GM21390 (cell line): ENCODE data around the gene PKD1.
"Not testable (repeated sequence)": the region's sequence is repeated elsewhere in the genome, so short reads cannot be mapped to it uniquely, and the experiment has no call there.

Source experiments
- ATAC-seq: cut with Tn5 transposase; IDR thresholded peaks from one replicate; pipeline ENCODE4 v1.9.1; 2021; ENCODE audit not compliant: unreplicated experiment

PKD1 gene

DNA sequence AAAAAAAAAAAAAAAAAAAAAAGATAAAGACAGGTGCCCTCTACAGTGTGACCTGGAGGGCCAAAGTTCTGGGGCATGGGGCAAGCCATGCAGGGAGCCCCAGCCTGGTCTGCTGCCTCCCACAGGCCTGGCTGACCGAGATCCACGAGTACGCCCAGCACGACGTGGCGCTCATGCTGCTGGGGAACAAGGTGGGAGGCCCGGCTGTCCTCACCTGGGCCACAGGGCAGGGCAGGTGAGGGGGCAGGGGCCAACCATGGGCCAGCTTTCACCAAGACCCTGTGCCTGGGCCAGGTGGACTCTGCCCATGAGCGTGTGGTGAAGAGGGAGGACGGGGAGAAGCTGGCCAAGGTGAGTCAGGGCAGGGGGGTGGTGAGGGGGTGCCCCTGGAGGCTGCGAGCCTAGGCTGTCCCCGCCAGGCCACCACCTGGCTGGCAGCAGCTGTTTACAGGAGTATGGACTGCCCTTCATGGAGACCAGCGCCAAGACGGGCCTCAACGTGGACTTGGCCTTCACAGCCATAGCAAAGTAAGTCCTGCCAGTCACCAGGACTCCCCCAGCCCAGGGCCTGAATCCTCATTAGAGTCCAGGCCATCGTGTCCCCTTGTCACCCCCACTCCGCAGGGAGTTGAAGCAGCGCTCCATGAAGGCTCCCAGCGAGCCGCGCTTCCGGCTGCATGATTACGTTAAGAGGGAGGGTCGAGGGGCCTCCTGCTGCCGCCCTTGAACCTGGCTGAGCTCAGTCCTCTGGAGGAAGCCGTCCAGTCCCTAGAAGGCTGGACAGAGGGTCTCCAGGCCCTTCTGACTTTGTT, 17.2 kb upstream of the PKD1 start:
- no peak for ATAC-seq

DNA sequence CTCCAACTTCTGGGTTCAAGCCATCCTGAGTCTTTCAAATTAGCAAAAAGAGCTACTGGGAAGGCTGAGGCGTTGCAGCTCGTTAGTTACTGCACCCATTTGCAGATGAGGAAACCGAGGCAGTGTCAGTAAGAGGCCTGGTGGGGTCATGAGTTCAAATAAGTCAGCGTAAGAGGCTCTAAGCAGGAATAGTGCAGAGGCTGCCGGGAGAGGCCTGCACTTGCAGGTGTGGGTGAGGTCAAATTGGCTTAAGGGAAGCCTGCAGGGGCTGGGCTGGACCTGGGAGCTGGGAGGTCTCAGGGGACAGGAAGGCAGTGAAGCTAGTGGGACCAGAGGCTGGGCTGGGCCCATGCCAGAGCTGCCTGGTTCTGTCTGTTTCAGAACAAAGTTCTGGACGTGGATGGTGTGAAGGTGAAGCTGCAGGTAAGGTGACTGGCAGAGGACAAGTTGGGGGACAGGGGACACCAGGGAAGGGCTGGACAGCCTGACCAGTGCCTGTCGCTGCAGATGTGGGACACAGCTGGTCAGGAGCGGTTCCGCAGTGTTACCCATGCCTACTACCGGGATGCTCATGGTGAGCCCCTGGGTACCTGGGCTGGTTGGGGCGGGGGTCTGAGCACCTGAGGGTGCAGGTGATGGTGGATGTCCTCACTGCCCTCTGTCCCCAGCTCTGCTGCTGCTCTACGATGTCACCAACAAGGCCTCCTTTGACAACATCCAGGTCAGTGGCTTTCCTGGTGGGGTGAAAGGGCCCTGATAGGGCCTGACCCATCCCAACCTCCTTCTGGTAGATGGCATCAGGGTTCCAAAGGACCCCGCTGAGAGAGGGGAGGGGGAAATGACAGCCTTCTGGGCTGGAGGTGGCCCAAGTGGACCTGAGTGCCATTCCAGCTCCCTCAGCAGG, 15.7 kb upstream of the PKD1 start:
- ATAC-seq: no peak

DNA sequence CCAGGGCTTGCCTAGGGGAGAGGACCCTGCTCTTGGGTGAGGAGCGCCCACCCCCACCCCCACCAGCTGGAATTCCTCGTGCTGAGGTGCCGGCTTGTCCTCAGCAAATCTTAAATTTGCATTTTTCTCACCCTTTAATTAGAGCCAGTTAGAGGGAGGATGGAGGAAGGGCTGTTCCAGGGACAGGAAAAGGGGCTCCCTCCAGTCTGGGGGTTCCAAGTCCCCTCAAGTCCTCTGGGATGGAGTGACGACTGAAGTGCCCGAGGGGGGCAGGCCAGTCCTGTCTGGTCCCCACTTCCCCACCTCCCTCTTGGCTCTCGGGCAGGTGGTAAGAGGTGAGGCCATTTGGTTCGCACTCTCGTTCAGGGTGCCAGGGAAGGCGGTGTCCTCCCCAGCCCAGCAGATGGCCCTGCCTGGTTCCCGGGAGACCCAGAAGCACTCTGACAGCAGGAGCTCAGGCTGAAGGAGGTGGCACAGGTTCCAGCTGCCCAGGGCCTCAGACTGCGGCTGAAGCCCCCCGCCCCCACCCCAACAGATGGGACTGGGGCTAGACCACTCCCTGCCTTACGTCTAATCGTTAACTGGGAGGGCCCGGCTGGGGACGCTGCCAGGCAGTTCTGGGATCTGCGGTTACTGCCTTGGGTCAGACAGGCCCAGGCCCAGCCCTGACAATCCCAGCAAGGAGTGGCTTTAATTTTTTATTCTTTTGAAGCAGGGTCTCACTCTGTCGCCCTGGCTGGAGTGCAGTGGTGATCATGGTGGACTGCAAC, 14.9 kb upstream of the PKD1 start:
- ATAC-seq: no peak

DNA sequence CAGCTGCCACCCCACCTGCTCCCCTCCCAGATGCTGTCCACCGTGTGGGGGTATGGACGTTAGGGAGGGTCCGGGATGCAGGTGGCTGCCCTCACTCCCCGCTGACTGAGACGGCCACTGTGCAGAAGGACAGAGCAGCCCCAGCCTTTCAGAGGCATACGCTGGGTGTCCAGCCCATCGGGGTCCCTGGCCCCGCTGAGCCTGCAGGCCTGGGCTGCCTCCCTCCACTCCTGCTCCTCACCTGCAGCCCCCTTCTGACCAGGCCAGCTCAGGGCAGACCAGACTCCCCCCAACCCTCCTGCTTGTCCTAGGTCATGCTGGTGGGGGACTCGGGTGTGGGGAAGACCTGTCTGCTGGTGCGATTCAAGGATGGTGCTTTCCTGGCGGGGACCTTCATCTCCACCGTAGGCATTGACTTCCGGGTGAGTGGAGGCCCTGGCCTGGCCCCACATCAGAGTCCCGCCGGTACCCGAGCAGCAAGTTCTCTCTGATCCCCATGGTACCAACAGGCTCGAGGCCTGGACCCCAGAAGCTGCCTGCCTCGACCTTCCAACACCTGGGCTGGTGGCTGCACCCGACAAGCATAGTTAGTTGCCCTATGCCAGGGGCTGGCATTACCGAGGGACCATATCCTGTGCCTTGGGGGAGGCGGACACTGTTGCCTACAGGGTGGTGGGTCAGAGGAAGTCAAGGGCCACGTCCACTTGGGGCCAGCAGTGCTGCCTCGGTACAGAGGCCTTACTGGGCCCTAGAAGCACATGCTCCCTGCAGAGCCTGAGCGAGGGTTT, 14.1 kb upstream of the PKD1 start:
- ATAC-seq: no peak

DNA sequence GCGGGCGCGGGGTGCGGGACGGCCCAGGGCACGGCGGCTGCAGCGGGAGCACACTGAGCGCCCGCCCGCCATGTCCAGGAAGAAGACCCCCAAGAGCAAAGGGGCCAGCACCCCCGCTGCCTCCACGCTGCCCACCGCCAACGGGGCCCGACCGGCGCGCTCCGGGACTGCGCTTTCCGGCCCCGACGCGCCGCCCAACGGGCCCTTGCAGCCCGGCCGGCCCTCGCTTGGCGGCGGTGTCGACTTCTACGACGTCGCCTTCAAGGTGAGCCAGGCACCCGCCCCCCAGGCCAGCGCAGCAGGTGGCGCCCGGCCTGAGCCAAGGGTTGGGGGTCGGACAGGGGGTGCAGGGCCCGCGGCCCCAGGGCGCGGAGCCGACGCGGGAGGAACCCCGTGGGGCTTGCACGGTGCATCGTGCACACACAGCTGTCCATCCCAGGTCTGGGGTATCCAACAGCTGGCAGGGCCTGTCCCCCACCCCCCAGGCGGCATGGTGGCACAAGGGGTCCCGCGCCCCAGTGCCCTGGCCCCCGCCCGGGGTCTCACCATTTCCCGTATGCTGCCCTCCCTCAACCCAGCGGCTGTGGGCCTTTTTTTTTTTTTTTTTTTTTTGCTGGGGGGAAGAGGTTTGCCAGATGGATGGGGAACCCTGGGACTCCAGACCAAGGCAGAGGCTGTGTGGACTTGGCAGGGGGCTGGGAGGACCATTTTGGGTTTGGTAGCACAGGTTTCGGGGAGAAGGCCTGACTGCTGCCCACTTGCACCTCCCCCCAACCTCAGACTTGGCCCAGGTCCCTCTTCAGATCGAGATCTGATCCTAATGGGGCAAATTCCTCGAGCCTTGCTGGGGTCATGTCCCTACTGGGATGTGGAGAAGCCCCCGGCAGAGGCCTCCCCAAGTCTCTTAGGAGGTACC, 13.3 kb upstream of the PKD1 start:
- no peak for ATAC-seq

DNA sequence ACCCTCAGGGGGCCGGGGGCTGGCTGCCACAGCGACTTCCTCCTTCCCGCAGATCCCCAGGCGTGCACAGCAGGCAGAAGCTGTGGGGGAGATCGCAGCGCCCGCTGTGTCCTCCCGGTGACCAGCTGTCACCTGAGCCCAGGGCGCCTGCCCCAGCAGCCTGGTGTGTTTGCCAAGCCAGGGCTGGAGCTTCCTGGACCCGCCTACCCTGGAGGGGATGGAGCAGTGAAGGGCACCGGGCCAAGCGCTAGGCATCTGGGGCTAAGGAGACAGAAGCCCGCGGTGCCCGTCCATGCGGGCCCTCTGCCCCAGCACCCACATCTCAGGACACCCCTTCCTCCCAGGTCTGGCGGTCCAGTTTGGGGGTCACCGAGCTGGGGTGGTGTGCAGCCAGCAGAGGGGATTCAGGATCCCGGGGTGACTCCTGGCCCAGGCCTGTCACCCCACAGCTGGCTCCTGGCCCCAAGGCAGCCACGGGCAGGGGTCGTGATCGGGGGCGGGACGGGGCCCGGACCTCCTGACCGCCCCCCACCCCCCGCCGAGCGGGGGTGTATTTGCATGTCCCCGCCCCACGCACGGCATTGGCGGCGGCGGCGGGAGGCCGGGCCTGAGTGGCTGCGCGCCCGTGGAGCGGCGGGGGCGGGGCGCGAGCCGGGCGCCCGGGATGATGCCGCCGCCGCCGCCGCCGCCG, 12.4 kb upstream of the PKD1 start, which contains the start of gene RAB26:
Gene RAB26, plus strand, starts transcription at position 645 of the 691 bp plus-strand sequence. CDS start 159 bp downstream, outside the sequence.
- no peak for ATAC-seq

DNA sequence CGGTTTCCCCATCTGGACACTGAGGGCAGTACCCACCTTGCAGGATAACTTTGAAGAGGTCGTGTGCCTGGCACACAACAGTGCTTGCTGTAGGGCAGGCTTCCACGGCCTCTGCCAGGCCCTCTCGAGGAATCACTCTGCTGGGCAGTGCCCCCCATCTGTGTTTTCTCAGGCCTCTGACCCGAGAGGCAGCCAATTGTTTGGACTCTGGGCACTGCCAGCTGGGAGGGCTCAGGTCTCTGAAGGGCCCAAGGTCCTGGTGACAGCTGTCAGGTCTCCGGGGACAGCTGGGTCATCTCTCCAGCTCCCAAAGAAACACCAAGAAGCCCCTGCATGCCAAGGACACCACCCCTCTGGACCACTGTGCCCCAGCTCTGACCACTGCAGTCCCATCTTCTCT, 11.7 kb upstream of the PKD1 start:
- ATAC-seq: no peak

DNA sequence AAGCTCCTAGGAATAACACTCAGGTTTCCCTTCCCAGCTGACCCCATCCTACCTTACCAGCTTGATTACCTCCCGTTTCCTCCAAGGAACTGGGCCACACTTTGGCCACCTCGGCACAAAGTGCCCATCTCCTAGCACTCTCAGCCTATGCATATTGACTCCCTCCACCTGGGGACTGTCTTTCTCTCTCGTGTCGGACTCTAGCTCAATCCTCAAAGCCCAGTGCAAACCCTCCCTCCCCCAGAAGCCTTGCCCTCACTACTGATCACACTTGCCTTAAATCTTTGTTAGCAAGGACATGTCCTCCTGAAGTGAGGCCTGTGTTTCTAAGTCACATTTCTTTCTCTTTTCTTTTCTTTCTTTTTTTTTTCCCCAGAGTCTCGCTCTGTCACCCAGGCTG, 10.1 kb upstream of the PKD1 start:
- no peak for ATAC-seq

DNA sequence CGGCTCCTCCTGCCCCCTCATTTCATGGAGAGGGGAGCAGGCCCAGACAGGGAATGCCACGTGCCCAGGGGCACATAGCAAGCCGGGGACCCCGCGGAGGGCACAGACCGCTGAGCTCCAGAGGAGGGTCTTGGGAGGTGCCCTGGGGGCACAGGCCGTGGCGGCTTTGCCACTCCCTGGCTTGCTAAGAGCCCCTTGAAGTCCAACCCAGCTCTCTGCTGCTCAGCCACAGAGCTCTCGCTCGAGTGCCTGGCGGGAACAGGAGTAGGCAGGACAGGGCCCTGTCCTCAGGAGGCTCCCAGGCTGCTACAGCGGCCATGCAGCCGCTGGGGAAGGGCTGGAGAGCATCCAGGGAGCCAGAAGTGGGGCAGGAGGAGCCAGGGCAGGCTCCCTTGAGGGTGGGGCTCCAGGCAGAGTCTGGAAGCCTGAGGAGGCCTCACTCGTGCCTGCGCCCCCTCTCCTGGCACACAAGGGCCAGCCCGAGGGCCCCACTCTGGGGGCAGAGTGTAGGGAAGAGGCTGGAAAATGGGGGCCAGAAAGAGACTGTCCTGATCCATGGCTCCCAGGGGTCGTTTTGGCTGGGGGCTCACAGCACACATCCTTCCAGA, 8.3 kb upstream of the PKD1 start:
- no peak for ATAC-seq

DNA sequence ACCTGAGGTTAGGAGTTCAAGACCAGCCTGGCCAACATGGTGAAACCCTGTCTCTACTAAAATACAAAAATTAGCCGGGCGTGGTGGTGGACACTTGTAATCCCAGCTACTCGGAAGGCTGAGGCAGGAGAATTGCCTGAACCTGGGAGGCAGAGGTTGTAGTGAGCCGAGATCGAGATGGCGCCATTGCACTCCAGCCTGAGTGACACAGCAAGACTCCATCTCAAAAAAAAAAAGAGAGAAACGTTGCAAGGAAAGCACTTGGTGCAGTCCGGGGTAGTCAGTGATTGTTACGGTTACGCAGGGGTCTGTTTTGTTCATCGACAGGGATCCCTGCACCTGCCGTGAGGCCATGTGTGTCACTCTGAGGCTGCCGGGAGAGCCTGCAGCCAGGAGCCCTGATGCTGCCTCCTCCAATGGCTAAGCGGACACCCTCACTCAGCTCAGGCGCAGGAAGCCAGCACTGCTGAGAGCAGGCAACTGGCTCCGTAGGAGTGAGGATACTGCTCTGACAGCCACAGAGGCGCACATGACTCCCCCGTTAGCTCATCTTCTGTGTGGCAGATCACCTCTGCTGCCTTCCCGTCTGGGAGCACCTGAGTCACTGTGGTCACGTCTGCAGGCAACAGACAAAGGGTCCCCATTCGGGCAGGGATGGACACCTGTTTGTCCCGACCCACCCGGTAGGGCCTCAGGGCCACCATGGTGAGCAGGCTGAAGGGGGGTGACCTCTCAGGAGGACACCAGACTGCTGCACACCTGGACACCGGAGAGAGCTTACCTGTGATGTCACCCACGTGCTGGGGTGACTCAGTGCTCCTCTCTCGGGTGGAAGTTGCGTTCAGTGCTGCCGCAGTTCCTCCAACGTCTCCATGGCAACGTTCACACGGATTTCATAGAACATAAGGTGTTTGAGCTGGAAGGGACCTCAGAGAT, 7.5 kb upstream of the PKD1 start:
- ATAC-seq: no peak

DNA sequence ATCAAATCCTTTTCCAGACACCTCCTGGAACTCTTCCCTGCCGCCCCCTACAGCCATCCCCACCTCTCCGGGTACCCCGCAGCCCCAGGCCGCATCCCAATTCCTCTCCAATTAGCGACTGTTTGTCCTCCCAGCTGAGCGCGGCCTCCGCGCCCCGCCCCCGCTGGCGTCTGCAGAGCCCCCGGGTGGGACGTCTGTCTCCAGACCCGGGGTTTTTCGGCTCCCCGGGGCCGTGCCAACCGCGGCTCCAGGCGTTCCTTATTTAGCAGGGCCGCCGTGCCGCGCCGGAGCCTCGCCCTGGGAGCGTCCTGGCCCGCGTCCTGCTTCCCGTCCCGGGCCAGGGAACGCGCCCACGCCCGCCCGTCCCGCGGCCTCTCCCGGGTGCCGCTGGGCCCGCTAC, 627 bp downstream of the PKD1 start:
- ATAC-seq: not testable (repeated sequence)

DNA sequence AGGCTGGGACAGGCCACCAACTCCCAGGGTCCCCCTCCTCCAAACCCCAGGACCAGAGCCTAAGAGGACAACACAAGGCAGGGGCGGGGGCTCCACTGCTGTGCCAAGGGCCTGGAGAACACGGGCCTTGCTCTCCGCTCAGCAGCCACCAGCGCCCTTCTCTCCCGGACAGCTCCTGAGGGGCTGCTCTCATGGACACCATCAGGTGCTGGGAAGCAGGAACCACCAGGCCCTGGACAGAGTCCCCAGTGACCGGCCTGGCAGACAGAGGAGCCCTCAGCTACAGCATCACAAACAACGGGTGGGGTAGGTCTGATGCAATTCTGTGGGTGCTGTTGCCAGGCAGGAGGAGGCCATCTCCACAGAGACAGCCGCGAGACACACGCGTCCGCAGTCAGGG, 1.9 kb downstream of the PKD1 start:
- ATAC-seq: not testable (repeated sequence)

DNA sequence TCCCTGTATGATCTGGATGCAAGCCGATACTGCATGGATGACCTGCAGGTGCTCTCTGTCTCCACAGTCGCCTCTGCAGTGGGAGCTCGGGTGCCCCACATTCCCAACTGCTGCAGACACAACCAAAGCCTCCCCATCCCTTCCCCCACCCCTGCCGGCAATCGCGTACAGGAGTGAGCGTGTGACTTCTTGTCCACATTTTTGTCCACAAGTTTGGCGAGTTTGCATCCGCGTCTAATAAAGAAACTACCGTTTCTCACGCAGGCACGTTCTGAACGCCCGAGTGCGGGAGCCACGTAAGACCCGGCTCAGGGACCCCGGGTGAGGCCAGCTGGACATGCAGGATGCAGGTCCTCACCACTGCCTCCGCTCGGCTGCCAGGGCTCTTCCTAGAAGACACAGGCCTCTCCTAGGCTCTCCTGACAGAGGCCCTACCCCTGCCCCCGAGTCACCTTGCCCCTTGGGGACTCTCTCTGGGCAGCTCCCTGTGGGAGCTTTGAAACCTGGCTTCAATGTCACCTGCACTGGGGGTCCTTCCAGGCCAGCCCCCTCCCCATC, 5.7 kb downstream of the PKD1 start:
- not testable (repeated sequence) for ATAC-seq

DNA sequence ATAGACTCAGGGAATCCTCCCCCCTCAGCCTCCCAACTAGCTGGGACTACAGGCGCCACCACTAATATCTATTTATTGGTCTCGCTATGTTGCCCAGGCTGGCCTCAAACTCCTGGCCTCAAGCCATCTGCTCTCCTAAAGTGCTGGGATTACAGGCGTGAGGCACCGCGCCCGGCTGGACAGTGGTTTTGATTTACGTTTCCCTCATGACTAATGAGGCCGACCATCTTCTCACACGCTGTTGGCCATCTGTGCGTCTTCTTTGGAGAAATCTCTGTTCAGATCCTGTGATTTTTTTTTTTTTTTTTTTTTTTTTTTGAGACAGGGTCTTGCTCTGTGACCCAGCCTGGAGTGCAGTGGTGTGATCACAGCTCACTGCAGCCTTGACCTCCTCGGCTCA, 6.4 kb downstream of the PKD1 start:
- not testable (repeated sequence) for ATAC-seq

DNA sequence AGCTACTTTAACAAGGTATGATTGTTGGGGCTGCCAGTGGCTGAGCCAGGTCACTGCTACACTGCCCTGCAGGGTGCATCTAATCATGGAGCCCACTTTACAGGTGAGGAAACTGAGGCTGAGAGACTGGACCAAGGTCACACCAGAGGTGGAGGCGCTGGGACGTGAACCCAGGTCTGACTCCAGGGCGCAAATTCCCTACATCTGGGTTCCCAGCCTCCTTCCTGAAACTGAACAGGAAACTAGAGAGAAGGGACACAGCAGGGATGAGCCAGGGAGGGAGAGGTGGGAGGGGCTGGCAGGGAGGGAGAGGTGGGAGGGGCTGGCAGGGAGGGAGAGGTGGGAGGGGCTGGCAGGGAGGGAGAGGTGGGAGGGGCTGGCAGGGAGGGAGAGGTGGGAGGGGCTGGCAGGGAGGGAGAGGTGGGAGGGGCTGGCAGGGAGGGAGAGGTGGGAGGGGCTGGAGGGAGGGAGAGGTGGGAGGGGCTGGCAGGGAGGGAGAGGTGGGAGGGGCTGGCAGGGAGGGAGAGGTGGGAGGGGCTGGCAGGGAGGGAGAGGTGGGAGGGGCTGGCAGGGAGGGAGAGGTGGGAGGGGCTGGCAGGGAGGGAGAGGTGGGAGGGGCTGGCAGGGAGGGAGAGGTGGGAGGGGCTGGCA, 7.9 kb downstream of the PKD1 start:
- ATAC-seq: not testable (repeated sequence)

DNA sequence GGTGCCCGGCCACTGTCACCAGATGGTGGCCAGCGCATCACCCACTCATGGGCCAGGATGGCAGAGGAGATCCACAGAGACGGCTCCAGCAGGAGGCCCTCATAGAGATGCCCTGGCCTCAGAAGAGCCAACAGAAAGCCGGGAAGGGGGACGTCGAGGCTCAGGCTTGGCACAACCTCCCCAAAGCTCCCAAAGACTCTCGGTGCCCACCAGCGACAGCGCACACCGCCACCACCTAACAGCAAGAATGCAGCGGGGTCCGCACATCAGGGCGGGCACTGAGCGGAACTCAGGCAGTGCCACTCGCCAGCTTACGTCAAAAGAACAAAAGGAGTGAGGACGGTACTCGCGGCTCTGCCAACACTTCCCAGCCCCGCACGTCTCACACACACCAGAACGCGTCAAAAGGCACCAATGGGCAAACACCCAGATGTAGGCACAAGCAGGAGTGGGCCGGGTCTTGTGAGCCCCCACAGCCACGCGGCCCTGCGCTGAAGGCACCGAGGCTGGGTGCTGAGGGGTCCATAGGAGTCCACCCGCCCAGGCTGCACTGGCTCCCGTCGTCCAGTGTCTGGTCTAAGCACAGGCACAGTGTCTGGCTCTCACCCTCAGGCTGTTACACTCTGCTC, 8.7 kb downstream of the PKD1 start:
- not testable (repeated sequence) for ATAC-seq
